ENCODE results near the gene FKBP6. TPM values are rescaled to one million over a fixed set of nuclear protein-coding genes. Genes with fewer than 3 reads are reported as not detected.

The FKBP6 gene
- total and polyA plus RNA-seq, 9 of the 15 experiments (the other 6 are each of a cell fraction or from before 2014, with no cell fraction given), result not detected

- TF ChIP-seq TSHZ1 (CRISPR knock-in tag; IDR thresholded peaks at IDR 0.05) (no peak), ARID3B (CRISPR knock-in tag; IDR thresholded peaks at IDR 0.05; ENCODE audit: borderline replicate concordance) (no peak), TAF7 (tag; IDR thresholded peaks at IDR 0.05) (no peak), ETV6 (IDR thresholded peaks at IDR 0.05; ENCODE audit: borderline replicate concordance in 1 of 2, low read depth in 2 of 2, low read length in 1 of 2) (no peak), ETV6 (CRISPR knock-in tag; IDR thresholded peaks at IDR 0.05; ENCODE audit: borderline replicate concordance) (no peak), ZBTB43 (CRISPR knock-in tag; IDR thresholded peaks at IDR 0.05) (no peak), MEIS2 (IDR thresholded peaks at IDR 0.05; ENCODE audit: partially characterized antibody) (no peak), TEAD2 (tag; IDR thresholded peaks at IDR 0.05) (peak; percentile 97), REST (IDR thresholded peaks at IDR 0.05; ENCODE audit: borderline replicate concordance) (peak; percentile 49; the same call in 1 of the 2 replicates), REST (CRISPR knock-in tag; IDR thresholded peaks at IDR 0.05; ENCODE audit: low read depth) (no peak)
Observed at GRCh38 chr7:73342645-73343044, 14.7 kb downstream of the FKBP6 start (continued).
